ENCODE measurements around the gene WIPF3.

GRCh38 chr7:29835718-29836117 is 29.4 kb downstream of the WIPF3 start:
- no peak for TF ChIP-seq GATA2 (IDR thresholded peaks at IDR 0.05; ENCODE audit: low read depth, low read length)
- TF ChIP-seq GATA3 (IDR thresholded peaks at IDR 0.05; ENCODE audit: low read depth, low read length) = no peak
